Type B pancreatic cell (in vitro differentiated cells): Measurements from ENCODE around the gene GPC6. TPM values are rescaled to one million over a fixed set of nuclear protein-coding genes. Genes with fewer than 3 reads are reported as not detected.

ENCODE experiments used
- DNase-seq: peaks from one replicate; pipeline ENCODE4 v3.0.0; 2021; ENCODE audit warnings: mixed read lengths; ENCODE audit not compliant: unreplicated experiment; ENCODE audit errors: extremely low spot score
- H3K27ac Mint-ChIP-seq: 2 replicates; pipeline ENCODE4 v1.8.0; 2021; ENCODE audit warnings: mild to moderate bottlenecking, mixed read lengths
- H3K27me3 Mint-ChIP-seq: 2 replicates; pipeline ENCODE4 v1.8.0; 2021; ENCODE audit warnings: mixed read lengths
- H3K36me3 Mint-ChIP-seq: 2 replicates; pipeline ENCODE4 v1.8.0; 2021; ENCODE audit warnings: mixed read lengths
- H3K4me1 Mint-ChIP-seq: one replicate; pipeline ENCODE4 v1.8.0; 2021; ENCODE audit warnings: mixed read lengths; ENCODE audit not compliant: unreplicated experiment
- H3K4me3 Mint-ChIP-seq: 2 replicates; pipeline ENCODE4 v1.8.0; 2021; ENCODE audit warnings: mild to moderate bottlenecking, mixed read lengths
- H3K9me3 Mint-ChIP-seq: 2 replicates; pipeline ENCODE4 v1.8.0; 2021; ENCODE audit warnings: mixed read lengths
- CTCF ChIP-seq: fragments of 200-600 bp; sonication (generic); conservative IDR thresholded peaks from 2 replicates; pipeline ENCODE4 v1.5.0; 2021; ENCODE audit warnings: antibody characterized with exemption, mild to moderate bottlenecking
- total RNA-seq: library from RNA; stranded (reverse); gene quantifications from 2 replicates; pipeline ENCODE4 v1.2.1, GENCODE V29; 2021; ENCODE audit warnings: low replicate concordance

GPC6 gene
- total RNA-seq, 1 donor from 2014 or later, result 30.5 TPM

GRCh38 chr13:94214121-94214520, 987.5 kb downstream of the GPC6 start:
- no peak for DNase-seq
- Mint-ChIP-seq H3K27me3 (peaks cover 3% of the 10 kb centered on the region), H3K36me3 (no peaks in the 10 kb centered on the region), H3K9me3 (no peaks in the 10 kb centered on the region), H3K4me3 (no peak overlapping the region), H3K27ac (no peak overlapping the region), H3K4me1 (peaks cover 6% of the 10 kb centered on the region)
- no peak for TF ChIP-seq CTCF

GRCh38 chr13:94214975-94215374, 988.4 kb downstream of the GPC6 start:
- Mint-ChIP-seq H3K27ac (no peak overlapping the region), H3K4me3 (no peak overlapping the region), H3K4me1 (peaks cover 6% of the 10 kb centered on the region), H3K9me3 (no peaks in the 10 kb centered on the region), H3K36me3 (no peaks in the 10 kb centered on the region), H3K27me3 (peaks cover 3% of the 10 kb centered on the region)
- no peak for TF ChIP-seq CTCF
- no peak for DNase-seq

GRCh38 chr13:94216476-94216875, 989.9 kb downstream of the GPC6 start:
- H3K4me3 Mint-ChIP-seq, result no peak overlapping the region
- peaks cover 6% of the 10 kb centered on the region for H3K4me1 Mint-ChIP-seq
- H3K9me3 Mint-ChIP-seq, result no peaks in the 10 kb centered on the region
- TF ChIP-seq CTCF, result no peak
- H3K36me3 Mint-ChIP-seq, result no peaks in the 10 kb centered on the region
- H3K27me3 Mint-ChIP-seq, result peaks cover 3% of the 10 kb centered on the region
- H3K27ac Mint-ChIP-seq, result no peak overlapping the region
- DNase-seq, result no peak

GRCh38 chr13:94217370-94217769, 990.8 kb downstream of the GPC6 start:
- DNase-seq, result no peak
- peaks cover 6% of the 10 kb centered on the region for H3K4me1 Mint-ChIP-seq
- no peaks in the 10 kb centered on the region for H3K9me3 Mint-ChIP-seq
- no peaks in the 10 kb centered on the region for H3K36me3 Mint-ChIP-seq
- H3K27me3 Mint-ChIP-seq, result peaks cover 3% of the 10 kb centered on the region
- no peak for TF ChIP-seq CTCF
- no peak overlapping the region for H3K27ac Mint-ChIP-seq
- H3K4me3 Mint-ChIP-seq, result no peak overlapping the region

- no peak for DNase-seq
- H3K4me3 Mint-ChIP-seq, result no peak overlapping the region
- no peaks in the 10 kb centered on the region for H3K9me3 Mint-ChIP-seq
- H3K27me3 Mint-ChIP-seq, result peaks cover 3% of the 10 kb centered on the region
- peaks cover 6% of the 10 kb centered on the region for H3K4me1 Mint-ChIP-seq
- no peak overlapping the region for H3K27ac Mint-ChIP-seq
- TF ChIP-seq CTCF, result no peak
- H3K36me3 Mint-ChIP-seq, result no peaks in the 10 kb centered on the region
Observed at GRCh38 chr13:94218537-94218936, 991.9 kb downstream of the GPC6 start.

- no peak for TF ChIP-seq CTCF
- Mint-ChIP-seq H3K27me3 (peaks cover 3% of the 10 kb centered on the region), H3K4me1 (peaks cover 6% of the 10 kb centered on the region), H3K36me3 (no peaks in the 10 kb centered on the region), H3K4me3 (no peak overlapping the region), H3K9me3 (no peaks in the 10 kb centered on the region), H3K27ac (no peak overlapping the region)
- no peak for DNase-seq
Observed at GRCh38 chr13:94218951-94219350, 992.3 kb downstream of the GPC6 start.
